SKM-1 (cell line): ENCODE results near the gene MRFAP1L1.
A peak's percentile ranks its signal among the peaks of the same experiment; 100 is the strongest.

Source experiments
- DNase-seq: peaks from one replicate; lab custom pipeline; 2025; ENCODE audit not compliant: unreplicated experiment; lab: John Stamatoyannopoulos, UW

MRFAP1L1 gene

DNA sequence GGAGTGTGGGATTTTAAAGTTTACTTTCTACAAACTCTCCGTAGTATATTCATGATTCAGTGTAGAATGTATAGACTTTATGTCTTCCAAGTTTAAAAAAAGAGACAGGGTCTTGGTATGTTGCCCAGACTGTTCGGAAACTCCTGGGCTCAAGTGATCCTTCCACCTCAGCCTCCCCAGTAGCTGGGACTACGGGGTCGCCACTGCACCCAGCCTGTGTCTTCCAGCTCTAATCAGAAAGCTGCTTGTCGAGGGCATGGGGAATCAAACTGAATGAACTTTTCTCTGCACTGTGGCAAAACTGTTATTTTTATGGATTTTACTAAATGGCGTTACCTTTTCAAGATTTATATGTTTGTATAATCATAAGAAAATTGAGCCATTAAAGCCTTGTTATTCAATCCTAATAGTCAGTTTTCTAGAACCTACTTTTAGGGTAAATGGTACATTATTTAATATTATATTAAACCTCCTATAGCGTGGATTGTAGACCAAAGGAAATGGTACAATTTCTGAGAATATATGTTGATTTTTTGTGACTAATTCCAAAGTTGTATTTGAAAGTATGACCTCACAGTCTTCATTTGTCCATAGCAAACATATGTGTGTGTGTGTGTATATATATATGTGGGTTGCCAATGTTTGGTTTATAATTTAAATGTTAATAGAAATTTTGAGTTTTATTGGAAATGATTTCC is 7.4 kb upstream of the MRFAP1L1 start:
- no peak for DNase-seq

DNA sequence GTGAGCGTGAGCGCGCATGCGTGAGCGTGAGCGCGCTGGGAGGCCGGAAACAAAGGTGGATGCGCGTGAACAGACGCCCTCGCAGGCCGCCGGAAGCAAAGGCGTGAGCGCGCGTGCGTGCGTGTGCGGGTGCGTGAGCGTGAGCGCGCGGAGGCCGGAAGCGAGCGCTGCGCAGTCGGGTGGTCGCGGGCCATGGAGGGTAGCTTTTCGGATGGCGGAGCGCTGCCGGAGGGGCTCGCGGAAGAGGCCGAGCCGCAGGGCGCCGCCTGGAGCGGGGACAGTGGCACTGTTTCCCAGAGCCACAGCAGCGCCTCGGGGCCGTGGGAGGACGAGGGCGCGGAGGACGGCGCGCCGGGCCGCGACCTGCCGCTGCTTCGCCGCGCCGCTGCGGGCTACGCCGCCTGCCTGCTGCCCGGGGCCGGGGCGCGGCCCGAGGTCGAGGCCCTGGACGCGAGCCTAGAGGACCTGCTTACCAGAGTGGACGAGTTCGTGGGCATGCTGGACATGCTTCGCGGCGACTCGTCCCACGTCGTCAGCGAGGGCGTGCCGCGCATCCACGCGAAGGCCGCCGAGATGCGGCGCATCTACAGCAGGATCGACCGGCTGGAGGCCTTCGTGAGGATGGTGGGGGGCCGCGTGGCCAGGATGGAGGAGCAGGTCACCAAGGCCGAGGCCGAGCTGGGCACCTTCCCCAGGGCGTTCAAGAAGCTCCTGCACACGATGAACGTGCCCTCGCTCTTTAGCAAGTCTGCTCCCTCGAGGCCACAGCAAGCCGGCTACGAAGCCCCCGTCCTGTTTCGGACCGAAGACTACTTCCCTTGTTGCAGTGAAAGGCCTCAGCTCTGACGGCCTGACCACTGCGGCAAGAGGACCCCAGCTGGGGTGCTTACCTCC is 6.6 kb upstream of the MRFAP1L1 start, which contains the start of gene BLOC1S4:
BLOC1S4 (plus strand) TSS at position 157 of the 894 bp plus-strand sequence; CDS start at position 193, 36 bp downstream.
- peak; percentile 90 for DNase-seq

DNA sequence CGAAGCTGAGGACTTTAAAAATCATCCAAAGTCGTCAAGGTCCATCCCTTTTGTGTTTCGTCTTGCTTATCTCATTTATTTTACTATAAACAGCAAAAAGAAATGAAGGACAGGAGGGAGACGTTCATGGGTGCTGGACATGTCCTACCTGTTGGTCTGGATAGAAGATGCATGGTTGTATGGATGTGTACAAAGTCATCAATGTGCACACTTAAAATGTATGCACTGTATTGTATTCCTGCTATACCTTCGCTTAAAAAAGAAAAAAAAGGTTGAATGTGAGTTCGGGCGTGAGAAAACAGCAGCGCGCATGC is 6.0 kb upstream of the MRFAP1L1 start:
- DNase-seq: no peak

DNA sequence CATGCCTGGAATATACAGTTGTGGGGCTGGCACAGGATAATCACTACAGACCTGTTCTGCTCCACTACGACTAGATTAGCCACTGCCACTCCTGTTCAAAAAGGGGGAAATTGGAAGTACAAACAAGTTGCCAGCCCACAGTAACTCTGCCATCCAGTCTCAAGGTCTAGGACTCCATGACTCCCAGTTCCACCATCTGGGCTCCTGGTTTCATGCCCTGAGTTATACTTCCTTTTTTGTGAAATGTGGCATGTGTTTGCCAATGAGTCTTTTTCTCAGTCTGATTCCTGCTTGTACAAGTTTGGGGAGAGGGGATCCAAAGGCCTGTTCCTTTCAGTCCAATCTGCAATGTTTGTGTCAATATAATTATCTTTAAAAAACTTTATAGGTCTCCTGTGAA is 5.3 kb upstream of the MRFAP1L1 start:
- no peak for DNase-seq

DNA sequence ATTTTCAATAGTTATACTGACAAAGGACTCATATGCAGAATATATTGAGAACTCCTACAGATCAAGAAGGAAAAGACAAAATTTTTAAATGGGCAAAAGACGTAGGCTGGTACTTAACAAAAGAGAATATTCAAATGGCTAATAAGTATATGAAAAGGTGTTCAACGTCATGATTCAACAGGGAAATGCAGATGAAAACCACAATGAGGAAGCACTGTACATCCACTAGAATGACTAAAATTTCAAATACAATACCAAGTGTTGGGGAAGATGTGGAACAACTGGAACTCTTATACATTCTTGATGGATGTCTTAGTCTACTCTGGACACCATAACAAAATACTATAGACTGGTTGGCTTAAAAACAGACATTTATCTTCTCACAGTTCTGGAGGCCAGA is 1.3 kb upstream of the MRFAP1L1 start:
- no peak for DNase-seq

DNA sequence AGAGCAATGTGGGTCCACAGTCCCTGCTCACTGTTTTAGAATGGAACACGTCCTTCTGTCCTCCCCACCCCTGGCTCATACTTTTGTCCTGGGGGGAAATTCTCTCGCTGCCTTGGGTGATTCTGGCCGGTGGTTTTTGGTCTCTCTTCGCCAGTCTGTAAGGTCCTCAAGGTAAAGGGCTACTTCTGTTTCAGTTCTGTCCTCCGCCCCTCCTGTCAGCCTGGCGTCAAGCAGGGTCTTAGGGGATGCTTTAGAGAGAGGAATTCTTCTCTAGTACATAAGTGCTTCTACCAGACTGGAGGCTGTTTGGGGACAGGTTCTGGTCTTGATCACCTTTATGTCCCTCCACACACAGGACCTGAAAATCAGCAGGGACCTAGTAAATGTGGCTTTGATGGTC is 617 bp upstream of the MRFAP1L1 start:
- no peak for DNase-seq

DNA sequence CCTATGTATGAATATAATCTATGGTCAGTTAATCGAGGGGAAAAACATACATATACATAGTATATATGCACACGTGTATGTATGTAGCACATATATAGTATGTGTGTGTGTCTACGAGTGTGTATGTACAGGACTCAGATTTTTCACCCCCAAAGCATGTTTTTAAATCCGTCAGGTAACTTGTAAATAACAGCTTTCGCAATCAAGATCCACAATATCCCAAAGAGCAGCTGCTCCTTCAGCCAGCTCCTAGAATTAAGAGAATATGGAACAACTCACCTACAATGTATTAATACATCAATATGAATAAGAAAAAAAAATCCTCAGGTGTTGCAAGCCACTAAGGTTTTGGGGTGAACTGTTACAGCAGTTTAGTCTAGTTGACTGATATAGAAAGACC is 3.5 kb downstream of the MRFAP1L1 start:
- DNase-seq: no peak

DNA sequence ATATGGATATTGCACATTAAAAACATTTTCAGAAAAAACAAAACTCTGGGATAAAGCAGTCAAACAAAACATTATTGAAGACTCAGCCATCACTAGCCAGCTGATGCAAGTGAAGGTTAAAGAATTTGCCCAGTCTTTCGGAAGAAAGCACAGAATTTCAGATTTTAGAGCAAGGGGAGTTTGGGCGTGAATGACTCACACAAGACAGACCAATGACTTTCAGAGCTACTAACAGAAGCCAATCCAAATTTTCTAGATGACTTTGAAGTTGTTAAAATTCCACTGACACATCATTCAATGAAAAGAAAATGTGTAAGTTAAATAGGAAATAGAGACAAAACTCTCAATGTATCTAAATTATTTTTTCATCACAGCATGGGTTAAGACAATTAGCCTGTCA is 4.0 kb downstream of the MRFAP1L1 start:
- no peak for DNase-seq

DNA sequence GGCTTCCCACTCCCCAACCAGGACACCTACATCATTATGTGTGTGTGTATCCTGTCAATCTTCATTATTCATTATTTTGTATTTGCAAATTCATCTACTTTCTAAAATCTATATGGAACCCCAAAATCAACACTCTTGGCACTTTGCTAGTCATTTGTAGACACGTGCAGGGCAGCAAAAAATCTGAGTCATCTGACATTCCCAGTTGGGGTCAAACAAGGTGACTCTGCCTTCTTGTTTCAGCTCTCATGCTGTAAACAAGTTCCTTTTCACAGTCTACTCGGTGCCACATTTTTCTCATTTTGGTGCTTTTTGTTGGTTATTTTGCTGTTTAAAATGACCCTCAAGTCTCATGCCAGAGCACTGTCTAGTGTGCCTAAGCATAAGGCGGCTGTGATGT is 5.9 kb downstream of the MRFAP1L1 start:
- no peak for DNase-seq

DNA sequence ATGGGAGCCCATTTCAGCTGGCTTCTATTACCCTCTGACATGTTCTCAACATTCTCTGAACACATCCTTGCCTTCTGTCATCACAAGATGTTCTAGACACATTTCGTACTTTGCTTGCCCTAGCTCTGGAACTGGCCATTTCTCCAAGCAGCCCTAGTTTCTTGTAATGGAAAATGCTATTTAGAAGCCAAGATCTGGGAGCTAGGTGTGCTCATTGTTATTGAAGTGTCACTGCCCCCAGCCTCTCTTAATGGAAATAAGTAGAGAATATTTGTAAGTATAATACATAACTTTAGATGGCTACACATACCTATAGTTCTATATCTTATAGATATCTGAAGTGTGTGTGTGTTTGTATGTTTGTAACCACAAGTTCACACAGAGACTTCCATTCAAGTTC is 6.9 kb downstream of the MRFAP1L1 start:
- DNase-seq: no peak

DNA sequence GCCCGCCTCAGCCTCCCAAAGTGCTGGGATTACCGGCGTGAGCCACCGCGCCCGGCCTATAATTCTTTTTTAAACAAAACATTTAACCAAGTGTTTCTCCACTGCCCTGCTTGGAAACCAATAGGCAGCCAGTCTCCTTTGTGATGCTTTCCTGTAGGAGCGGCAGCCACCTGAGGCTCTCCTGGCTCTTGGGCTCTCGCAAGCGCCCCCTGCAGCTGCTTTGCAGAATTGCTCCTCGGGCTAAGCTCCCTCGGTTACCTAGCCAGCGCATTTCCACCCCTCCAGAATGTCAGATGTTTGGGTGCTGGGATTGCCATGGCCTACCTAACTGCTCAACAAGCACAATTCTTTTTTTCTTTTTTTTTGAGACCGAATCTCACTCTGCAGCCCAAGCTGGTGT is 8.3 kb downstream of the MRFAP1L1 start:
- peak; percentile 60 for DNase-seq

DNA sequence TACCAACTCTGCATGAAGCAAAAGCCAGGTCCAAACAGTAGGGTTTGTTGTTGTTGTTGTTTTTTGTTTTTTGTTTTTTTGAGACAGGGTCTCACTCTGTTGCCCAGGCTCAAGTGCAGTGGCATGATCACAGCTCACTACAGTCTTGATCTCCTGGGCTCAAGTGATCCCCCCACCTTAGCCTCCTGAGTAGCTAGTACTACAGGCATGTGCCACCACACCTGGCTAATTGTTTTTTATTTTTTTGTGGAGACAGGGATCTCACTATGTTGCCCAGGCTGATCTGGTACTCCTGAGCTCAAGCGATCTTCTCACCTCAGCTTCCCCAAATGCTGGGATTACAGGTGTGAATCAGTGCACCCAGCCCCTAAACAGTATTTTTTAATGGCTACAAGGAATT is 9.8 kb downstream of the MRFAP1L1 start:
- no peak for DNase-seq

DNA sequence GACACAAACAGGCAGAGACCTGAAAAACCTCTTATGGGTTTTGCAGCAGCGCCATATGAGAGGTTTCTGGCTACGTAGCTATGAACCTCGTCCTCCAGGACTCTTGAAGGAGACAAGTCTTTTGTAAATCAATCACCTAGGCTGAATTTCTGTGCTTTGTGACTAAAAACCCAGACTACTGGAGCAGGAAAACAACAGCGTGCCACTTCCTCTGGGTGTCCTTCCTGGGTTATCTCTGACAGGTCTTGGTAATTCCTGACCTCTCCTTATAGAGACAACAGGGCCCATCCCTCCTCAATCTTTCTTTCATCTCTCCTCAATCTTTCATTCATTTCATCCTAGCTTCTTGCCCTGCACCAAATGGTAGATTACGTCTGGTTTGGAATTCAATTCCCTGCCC is 10.3 kb downstream of the MRFAP1L1 start:
- no peak for DNase-seq

DNA sequence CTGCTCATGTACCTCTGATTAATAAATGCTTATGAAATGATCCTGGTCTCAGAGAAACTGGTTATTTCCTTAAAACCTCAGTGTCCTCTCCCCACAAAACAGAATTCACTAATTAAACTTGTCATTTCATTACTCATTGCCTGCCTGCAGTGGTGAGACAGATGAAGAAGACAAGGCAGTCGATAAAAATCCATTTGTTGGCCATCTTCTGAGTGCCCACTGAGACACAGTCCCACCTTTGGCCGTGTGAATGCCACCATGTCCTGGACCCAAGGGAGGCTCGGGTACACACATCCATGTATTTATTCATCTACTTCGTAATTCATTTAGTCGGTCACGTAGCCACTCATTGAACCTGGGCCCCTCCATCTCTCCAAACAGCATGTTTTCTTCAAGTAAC is 12.5 kb downstream of the MRFAP1L1 start:
- DNase-seq: no peak

DNA sequence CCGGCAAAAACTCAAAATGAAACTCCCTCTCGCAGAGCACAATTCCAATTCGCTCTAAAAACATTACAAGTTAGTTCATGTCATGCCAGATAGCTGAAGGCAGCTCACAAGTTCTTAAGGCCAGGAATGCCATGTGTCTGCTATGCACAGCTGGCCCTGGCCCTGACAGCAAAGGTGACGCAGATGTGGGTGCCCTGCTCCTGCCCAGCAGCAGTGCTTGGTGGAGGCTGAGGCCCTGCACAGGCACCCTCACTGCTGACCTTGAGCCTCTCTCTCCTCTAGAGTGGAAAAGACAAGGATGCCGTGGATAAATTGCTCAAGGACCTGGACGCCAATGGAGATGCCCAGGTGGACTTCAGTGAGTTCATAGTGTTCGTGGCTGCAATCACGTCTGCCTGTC is 13.1 kb downstream of the MRFAP1L1 start:
- no peak for DNase-seq

DNA sequence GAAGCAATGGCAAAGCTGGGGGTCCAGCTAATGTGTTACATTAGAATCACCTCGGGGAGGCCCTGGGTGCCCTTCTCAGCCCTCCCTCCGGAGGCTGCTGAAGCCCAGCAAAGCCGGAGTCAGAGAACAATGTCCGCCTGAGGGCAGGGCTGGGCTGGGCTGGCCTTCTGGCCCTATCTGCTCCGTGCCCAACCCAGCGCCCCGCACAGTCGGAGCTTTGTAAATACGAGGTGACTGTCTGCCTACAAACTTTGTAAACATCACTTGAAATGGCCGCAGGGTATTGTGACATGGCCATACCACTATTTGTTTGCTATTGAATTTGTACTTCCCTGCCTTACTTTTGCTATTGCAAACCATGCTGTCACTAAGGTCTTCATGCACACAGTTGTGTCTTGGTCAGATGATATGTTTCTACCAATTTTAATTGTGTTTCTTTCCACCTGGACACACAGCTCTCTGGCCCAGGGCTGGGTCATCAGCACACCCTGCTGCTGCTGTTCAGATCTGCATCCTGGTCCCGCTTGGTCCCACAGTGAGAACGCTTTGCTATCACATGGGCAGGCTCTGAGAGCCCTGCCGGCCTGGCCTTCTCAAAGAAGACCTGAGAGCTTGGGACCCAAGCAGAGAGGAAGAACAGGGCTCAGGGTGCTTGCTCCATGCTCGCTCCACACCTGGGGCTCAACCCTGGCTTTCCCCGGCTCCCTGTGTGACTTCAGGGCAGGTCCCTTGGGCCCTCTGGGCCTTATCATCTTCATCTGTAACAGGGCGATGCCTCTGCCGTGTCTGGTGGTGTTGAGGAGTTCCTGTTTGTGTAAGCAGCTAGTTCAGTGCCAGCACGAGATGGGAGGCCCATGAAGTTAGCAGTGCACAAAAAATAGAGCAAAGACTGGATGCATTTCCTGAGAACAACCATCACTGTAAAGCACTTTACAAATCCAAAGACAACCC is 13.7 kb downstream of the MRFAP1L1 start:
- no peak for DNase-seq

DNA sequence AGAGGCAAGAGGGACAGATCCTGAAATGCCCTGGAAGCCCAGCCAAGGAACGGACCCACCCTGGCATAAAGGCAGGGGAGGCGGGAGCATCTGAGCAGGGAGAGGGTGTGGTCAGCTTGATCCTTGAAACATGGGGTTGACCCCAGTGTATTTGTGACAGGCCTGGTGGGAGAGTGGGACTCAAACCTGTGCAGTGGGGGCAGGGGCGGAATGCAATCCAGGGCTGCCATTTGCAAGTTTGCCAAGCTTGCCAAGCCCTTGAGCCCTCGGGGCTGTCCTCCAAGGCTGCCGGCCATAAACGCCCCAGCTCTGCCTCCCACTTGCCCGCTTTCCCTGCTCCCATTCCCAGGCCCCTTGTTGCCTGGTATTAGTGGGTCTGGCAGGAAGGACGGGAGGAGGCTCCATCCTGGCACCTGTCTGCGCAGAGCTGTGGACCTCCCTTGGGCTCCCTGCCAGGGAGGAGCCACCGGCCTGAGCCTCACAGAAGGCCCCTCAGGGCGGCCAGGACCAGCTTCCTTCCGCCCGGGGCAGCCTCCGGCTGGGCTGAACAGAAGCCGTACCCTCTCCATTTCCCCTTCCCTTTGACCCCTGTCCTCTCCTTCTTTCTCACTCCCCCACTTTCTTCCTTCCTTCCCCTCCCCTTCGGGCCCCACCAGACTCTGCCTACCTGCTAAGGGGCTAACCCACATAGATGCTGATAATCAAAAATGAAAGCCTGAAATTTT is 15.3 kb downstream of the MRFAP1L1 start:
- DNase-seq: no peak

DNA sequence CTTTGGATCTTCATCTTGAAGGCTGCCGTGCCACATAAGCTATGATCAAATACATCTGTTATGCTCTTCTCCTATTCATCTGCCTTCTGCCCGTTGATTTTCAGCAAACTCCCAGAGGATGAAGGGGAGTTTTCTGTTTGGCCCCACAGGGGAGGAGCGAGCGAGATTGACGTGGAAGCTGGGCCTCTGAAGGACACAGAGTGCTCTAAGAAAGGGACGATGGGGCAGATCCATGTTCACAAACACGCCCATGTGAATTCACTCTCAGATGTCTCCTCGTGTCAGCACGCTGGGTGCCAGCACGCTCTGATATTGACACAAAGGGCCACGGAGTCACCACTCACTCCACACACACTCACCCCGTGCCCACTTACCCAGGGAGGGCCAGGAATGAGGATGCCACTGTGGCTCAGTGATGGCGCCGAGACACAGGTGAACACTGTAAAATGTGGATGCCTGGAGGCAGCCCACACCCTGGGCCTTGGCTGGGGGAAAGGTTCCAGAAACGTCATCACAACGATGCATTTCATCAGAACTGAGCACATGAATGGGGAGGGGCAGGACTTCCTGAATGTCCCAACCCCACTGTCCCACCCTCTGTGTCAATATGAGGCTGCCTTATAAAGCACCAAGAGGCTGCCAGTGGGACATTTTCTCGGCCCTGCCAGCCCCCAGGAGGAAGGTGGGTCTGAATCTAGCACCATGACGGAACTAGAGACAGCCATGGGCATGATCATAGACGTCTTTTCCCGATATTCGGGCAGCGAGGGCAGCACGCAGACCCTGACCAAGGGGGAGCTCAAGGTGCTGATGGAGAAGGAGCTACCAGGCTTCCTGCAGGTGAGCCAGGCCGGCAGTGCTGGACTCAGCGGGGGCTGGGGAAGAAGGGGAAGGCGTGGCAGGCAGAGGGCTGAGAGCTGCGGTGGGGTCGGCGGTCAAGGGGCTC is 16.2 kb downstream of the MRFAP1L1 start, which contains the start of gene S100P:
S100P (plus strand) TSS at position 648 of the 946 bp plus-strand sequence; CDS start at position 703, 55 bp downstream.
- no peak for DNase-seq

DNA sequence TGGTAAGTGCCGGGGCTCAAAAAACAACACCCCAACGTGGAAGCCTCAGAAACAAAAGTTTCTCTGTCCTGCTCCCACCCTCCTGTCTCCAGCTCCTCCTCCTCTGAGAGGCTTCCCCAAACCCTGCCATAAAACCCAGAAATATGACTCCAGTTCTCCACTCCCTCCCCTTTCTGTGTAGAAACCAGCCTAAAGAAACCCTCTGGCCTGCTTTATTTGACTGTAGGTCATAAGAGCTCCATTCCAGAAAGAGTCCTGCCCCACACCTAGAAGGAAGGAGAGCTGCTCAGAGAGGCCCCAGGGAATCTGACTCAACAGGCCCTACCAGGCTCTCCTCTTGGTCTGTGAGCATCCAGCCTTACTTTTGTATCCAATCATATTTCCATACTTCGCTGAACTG is 16.9 kb downstream of the MRFAP1L1 start:
- no peak for DNase-seq

DNA sequence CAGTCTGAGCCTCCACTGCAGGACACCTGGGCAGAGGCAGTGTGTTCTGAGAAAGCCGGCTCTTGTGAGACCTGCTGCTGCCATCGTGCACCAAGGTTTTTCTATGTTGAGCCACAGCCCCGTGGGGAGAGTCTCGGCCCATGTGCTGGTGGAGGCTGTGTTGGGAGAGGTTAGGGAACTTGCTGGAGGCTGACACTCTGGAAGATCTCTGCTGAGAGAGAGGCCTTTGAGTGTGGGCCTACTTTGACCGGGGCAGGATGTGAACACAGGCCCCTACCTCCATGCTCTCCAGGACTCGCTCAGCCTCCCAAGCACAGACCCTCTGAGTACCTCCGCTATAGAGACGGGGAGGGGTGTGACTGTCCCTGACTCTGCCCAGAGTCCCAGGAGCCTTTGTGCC is 17.3 kb downstream of the MRFAP1L1 start:
- no peak for DNase-seq
